Mesenchymal stem cell (in vitro differentiated cells and primary cell): ENCODE data around the gene ROPN1L.
A peak's percentile ranks its signal among the peaks of the same experiment; 100 is the strongest.

Source experiments
- DNase-seq: peaks from one replicate; pipeline ENCODE4 v3.0.0-alpha.2; 2013
- H2AFZ ChIP-seq: one replicate; pipeline ENCODE4 v1.6.1; 2013; ENCODE audit warnings: low read depth, mild to moderate bottlenecking, control low read depth, inconsistent platforms, low read length, moderate library complexity
- H2AK5ac ChIP-seq: 2 replicates; pipeline ENCODE4 v1.6.1; 2013; ENCODE audit warnings: low read length, moderate library complexity, mild to moderate bottlenecking, inconsistent platforms; ENCODE audit not compliant: severe bottlenecking
- H2BK120ac ChIP-seq: one replicate; pipeline ENCODE4 v1.6.1; 2013; ENCODE audit warnings: low read depth, mild to moderate bottlenecking, inconsistent platforms, low read length, moderate library complexity
- H2BK12ac ChIP-seq, 2 experiments: one replicate each; pipeline ENCODE4 v1.6.1; 2013; ENCODE audit warnings: inconsistent platforms in 2 of 2, low read length in 2 of 2, mild to moderate bottlenecking in 2 of 2, moderate library complexity in 2 of 2, control low read depth in 1 of 2
- H2BK15ac ChIP-seq: one replicate; pipeline ENCODE4 v1.6.1; 2013; ENCODE audit warnings: mild to moderate bottlenecking, low read depth, inconsistent platforms; ENCODE audit not compliant: poor library complexity, severe bottlenecking
- H2BK5ac ChIP-seq: 2 replicates; pipeline ENCODE4 v1.6.1; 2013; ENCODE audit warnings: low read depth, mild to moderate bottlenecking, low read length, control low read depth, inconsistent platforms; ENCODE audit not compliant: poor library complexity, severe bottlenecking
- H3K14ac ChIP-seq, 2 experiments: one replicate each; pipeline ENCODE4 v1.6.1; 2013; ENCODE audit warnings: inconsistent platforms in 2 of 2, low read length in 2 of 2, control low read depth in 1 of 2, mild to moderate bottlenecking in 1 of 2, moderate library complexity in 1 of 2
- H3K18ac ChIP-seq, 2 experiments: one replicate each; pipeline ENCODE4 v1.6.1; 2013; ENCODE audit warnings: inconsistent platforms in 2 of 2, low read length in 2 of 2, control low read depth in 1 of 2, low read depth in 1 of 2, mild to moderate bottlenecking in 1 of 2
- H3K23ac ChIP-seq, 2 experiments: one replicate each; pipeline ENCODE4 v1.6.1; 2013; ENCODE audit warnings: inconsistent platforms in 2 of 2, low read length in 2 of 2, mild to moderate bottlenecking in 2 of 2, moderate library complexity in 2 of 2, control low read depth in 1 of 2
- H3K27ac ChIP-seq: 2 replicates; pipeline ENCODE4 v1.5.1; 2013; ENCODE audit warnings: mild to moderate bottlenecking, moderate library complexity, low read length, control low read depth, inconsistent platforms; ENCODE audit not compliant: poor library complexity, severe bottlenecking
- H3K27me3 ChIP-seq, 2 experiments: 2 replicates each; pipeline versions ENCODE4 v1.6.1 to v1.7.0; 2013; ENCODE audit warnings: low read length in 2 of 2, mild to moderate bottlenecking in 2 of 2, moderate library complexity in 2 of 2, control low read depth in 1 of 2, inconsistent platforms in 1 of 2; ENCODE audit not compliant: control insufficient read depth in 1 of 2, insufficient read depth in 1 of 2
- H3K36me3 ChIP-seq, 2 experiments: 2 replicates each; pipeline versions ENCODE4 v1.6.1 to v1.7.0; 2013; ENCODE audit warnings: low read length in 2 of 2, control low read depth in 1 of 2, inconsistent platforms in 1 of 2, low read depth in 1 of 2, mild to moderate bottlenecking in 1 of 2; ENCODE audit not compliant: insufficient read depth in 2 of 2, control insufficient read depth in 1 of 2
- H3K4ac ChIP-seq, 2 experiments: one replicate each; pipeline ENCODE4 v1.6.1; 2013; ENCODE audit warnings: inconsistent platforms in 2 of 2, low read length in 2 of 2, mild to moderate bottlenecking in 2 of 2, moderate library complexity in 2 of 2, control low read depth in 1 of 2, low read depth in 1 of 2
- H3K4me1 ChIP-seq: 2 replicates; pipeline ENCODE4 v1.6.1; 2013; ENCODE audit warnings: low read depth, low read length, control low read depth; ENCODE audit not compliant: control insufficient read depth, insufficient read depth
- H3K4me2 ChIP-seq: 2 replicates; pipeline ENCODE4 v1.6.1; 2013; ENCODE audit warnings: low read length, mild to moderate bottlenecking, inconsistent platforms; ENCODE audit not compliant: poor library complexity, severe bottlenecking
- H3K4me3 ChIP-seq, 2 experiments: 2 replicates each; pipeline versions ENCODE4 v1.5.1 to v1.7.0; 2013; ENCODE audit warnings: low read length in 2 of 2, mild to moderate bottlenecking in 2 of 2, control low read depth in 1 of 2, low read depth in 1 of 2; ENCODE audit not compliant: insufficient read depth in 1 of 2
- H3K79me1 ChIP-seq: replicated peaks from 2 replicates; pipeline ENCODE4 v1.6.1; 2013; ENCODE audit warnings: mild to moderate bottlenecking, control low read depth, low read length, inconsistent platforms; ENCODE audit not compliant: poor library complexity, severe bottlenecking
- H3K9ac ChIP-seq: 2 replicates; pipeline ENCODE4 v1.7.0; 2013; ENCODE audit warnings: mild to moderate bottlenecking, low read length, moderate library complexity
- H3K9me3 ChIP-seq: 2 replicates; pipeline ENCODE4 v1.7.0; 2013; ENCODE audit warnings: mild to moderate bottlenecking, low read length; ENCODE audit not compliant: control insufficient read depth
- H4K8ac ChIP-seq: one replicate; pipeline ENCODE4 v1.6.1; 2013; ENCODE audit warnings: inconsistent platforms, mild to moderate bottlenecking, low read length, moderate library complexity
- H4K91ac ChIP-seq: one replicate; pipeline ENCODE4 v1.6.1; 2013; ENCODE audit warnings: mild to moderate bottlenecking, low read length, inconsistent platforms
- WGBS: methylation state at CpG from one replicate; pipeline ENCODE4 v1.1.7; 2013; ENCODE audit warnings: mixed read lengths; 5-methylcytosine and 5-hydroxymethylcytosine counted together

The ROPN1L gene

GRCh38 chr5:10434392-10434791 lies 7.3 kb upstream of the ROPN1L start:
- H3K4me3 ChIP-seq, result no peak overlapping the region
- H2BK120ac ChIP-seq, result no peak overlapping the region
- no peak overlapping the region for H3K27ac ChIP-seq
- H3K4me1 ChIP-seq, result peaks cover 2% of the 10 kb centered on the region
- H3K4me2 ChIP-seq, result no peak overlapping the region
- H2BK5ac ChIP-seq, result no peak overlapping the region
- H2BK15ac ChIP-seq, result no peak overlapping the region
- no peak overlapping the region for H2AFZ ChIP-seq
- DNase-seq, result peak; percentile 64
- WGBS, result 58% methylated on average over 2 of the region's 5 CpGs
- peaks cover 9% of the 10 kb centered on the region for H3K79me1 ChIP-seq
- no peak overlapping the region for H2AK5ac ChIP-seq
- H2BK12ac ChIP-seq, result no peak overlapping the region
- H3K36me3 ChIP-seq, result peaks cover 27 to 89% of the 10 kb centered on the region in 2 experiments
- H3K14ac ChIP-seq, result no peak overlapping the region
- H4K91ac ChIP-seq, result no peak overlapping the region
- no peaks in the 10 kb centered on the region for H3K9me3 ChIP-seq
- no peak overlapping the region for H4K8ac ChIP-seq
- H3K18ac ChIP-seq, result no peak overlapping the region
- H3K9ac ChIP-seq, result no peak overlapping the region
- no peak overlapping the region for H3K23ac ChIP-seq
- H3K27me3 ChIP-seq, result no peaks in the 10 kb centered on the region
- H3K4ac ChIP-seq, result no peak overlapping the region

- H3K9ac ChIP-seq, result no peak overlapping the region
- H3K23ac ChIP-seq, result no peak overlapping the region
- H2AFZ ChIP-seq, result no peak overlapping the region
- H3K18ac ChIP-seq, result no peak overlapping the region
- H3K4me3 ChIP-seq, result no peak overlapping the region
- no peak overlapping the region for H3K4me2 ChIP-seq
- no peak overlapping the region for H2BK15ac ChIP-seq
- H2BK12ac ChIP-seq, result no peak overlapping the region
- peaks cover 14 to 55% of the 10 kb centered on the region in 2 experiments for H3K36me3 ChIP-seq
- H3K14ac ChIP-seq, result no peak overlapping the region
- H3K4me1 ChIP-seq, result peaks cover 10% of the 10 kb centered on the region
- no peak overlapping the region for H2BK5ac ChIP-seq
- H4K8ac ChIP-seq, result no peak overlapping the region
- no peak overlapping the region for H3K4ac ChIP-seq
- peaks cover 3% of the 10 kb centered on the region for H3K79me1 ChIP-seq
- no peak overlapping the region for H2BK120ac ChIP-seq
- no peaks in the 10 kb centered on the region for H3K9me3 ChIP-seq
- no peaks in the 10 kb centered on the region for H3K27me3 ChIP-seq
- no peak overlapping the region for H3K27ac ChIP-seq
- no peak overlapping the region for H2AK5ac ChIP-seq
- WGBS, result 91% methylated on average over 3 of the region's 4 CpGs
- no peak overlapping the region for H4K91ac ChIP-seq
- DNase-seq, result no peak
Measured at GRCh38 chr5:10438301-10438700, 3.4 kb upstream of the ROPN1L start.

- H3K4me3 ChIP-seq, result no peak overlapping the region
- H2BK15ac ChIP-seq, result no peak overlapping the region
- no peak overlapping the region for H4K8ac ChIP-seq
- no peak overlapping the region for H3K4ac ChIP-seq
- DNase-seq, result no peak
- H3K9me3 ChIP-seq, result no peaks in the 10 kb centered on the region
- H3K14ac ChIP-seq, result no peak overlapping the region
- peaks cover 1% of the 10 kb centered on the region for H3K79me1 ChIP-seq
- no peak overlapping the region for H3K27ac ChIP-seq
- 87% methylated on average over 3 of the region's 4 CpGs for WGBS
- peaks cover 10% of the 10 kb centered on the region for H3K4me1 ChIP-seq
- no peak overlapping the region for H3K9ac ChIP-seq
- H3K18ac ChIP-seq, result no peak overlapping the region
- H3K36me3 ChIP-seq, result peaks cover 8 to 42% of the 10 kb centered on the region in 2 experiments
- no peak overlapping the region for H2BK120ac ChIP-seq
- no peaks in the 10 kb centered on the region for H3K27me3 ChIP-seq
- no peak overlapping the region for H3K4me2 ChIP-seq
- no peak overlapping the region for H4K91ac ChIP-seq
- H2AK5ac ChIP-seq, result no peak overlapping the region
- H3K23ac ChIP-seq, result no peak overlapping the region
- no peak overlapping the region for H2AFZ ChIP-seq
- H2BK12ac ChIP-seq, result no peak overlapping the region
- no peak overlapping the region for H2BK5ac ChIP-seq
Measured at GRCh38 chr5:10439692-10440091, 2.0 kb upstream of the ROPN1L start.

GRCh38 chr5:10440367-10440990 lies 1.2 kb upstream of the ROPN1L start:
- peak overlapping the region; percentile 93 for H3K4me2 ChIP-seq
- 96% methylated on average over 6 of the region's 16 CpGs for WGBS
- H3K79me1 ChIP-seq, result peaks cover 1% of the 10 kb centered on the region
- H3K9ac ChIP-seq, result peak overlapping the region; percentile 90
- no peak overlapping the region for H4K8ac ChIP-seq
- no peak overlapping the region for H4K91ac ChIP-seq
- H2BK5ac ChIP-seq, result no peak overlapping the region
- no peak overlapping the region for H2BK12ac ChIP-seq
- H3K4ac ChIP-seq, result no peak overlapping the region
- peaks cover 5 to 37% of the 10 kb centered on the region in 2 experiments for H3K36me3 ChIP-seq
- H3K27me3 ChIP-seq, result no peaks in the 10 kb centered on the region
- H3K27ac ChIP-seq, result no peak overlapping the region
- H3K9me3 ChIP-seq, result no peaks in the 10 kb centered on the region
- H3K14ac ChIP-seq, result no peak overlapping the region
- no peak overlapping the region for H2BK15ac ChIP-seq
- H3K18ac ChIP-seq, result no peak overlapping the region
- peak overlapping the region in 1 of 2 experiments; percentile 89 for H3K4me3 ChIP-seq
- H2AK5ac ChIP-seq, result no peak overlapping the region
- DNase-seq, result no peak
- no peak overlapping the region for H3K23ac ChIP-seq
- H2AFZ ChIP-seq, result no peak overlapping the region
- peaks cover 10% of the 10 kb centered on the region for H3K4me1 ChIP-seq
- H2BK120ac ChIP-seq, result no peak overlapping the region
